Suprapubic skin (tissue), 4 donors: ENCODE results near the gene NAIF1. TPM values are rescaled to one million over a fixed set of nuclear protein-coding genes. Genes with fewer than 3 reads are reported as not detected.

Source experiments
- DNase-seq, 2 donors: peaks; one replicate each; pipeline ENCODE4 v3.0.0-alpha.2; 2019; ENCODE audit warnings: low spot score in 2 of 2
- H3K27ac ChIP-seq: fragments of 200-600 bp; sonication (generic); one replicate; pipeline ENCODE4 v1.5.1; 2019
- H3K27me3 ChIP-seq: fragments of 200-600 bp; sonication (generic); one replicate; pipeline ENCODE4 v1.5.1; 2019
- H3K36me3 ChIP-seq: fragments of 200-600 bp; sonication (generic); one replicate; pipeline ENCODE4 v1.5.1; 2019
- H3K4me1 ChIP-seq: fragments of 200-600 bp; sonication (generic); one replicate; pipeline ENCODE4 v1.5.1; 2019
- H3K4me3 ChIP-seq: fragments of 200-600 bp; sonication (generic); one replicate; pipeline ENCODE4 v1.5.1; 2019; ENCODE audit warnings: mild to moderate bottlenecking
- H3K9me3 ChIP-seq: fragments of 200-600 bp; sonication (generic); one replicate; pipeline ENCODE4 v1.5.1; 2019
- EP300 ChIP-seq: sonication (generic); formaldehyde crosslinking; IDR thresholded peaks from one replicate; pipeline ENCODE4 v1.6.1; 2017; ENCODE audit warnings: antibody characterized with exemption
- POLR2A ChIP-seq, 2 donors: fragments of 450-650 bp; IDR thresholded peaks; one replicate each; pipeline ENCODE4 v1.6.1; 2017; ENCODE audit warnings: antibody characterized with exemption in 2 of 2, mild to moderate bottlenecking in 2 of 2, moderate library complexity in 2 of 2
- POLR2AphosphoS5 ChIP-seq, 3 donors: sonication (generic); formaldehyde crosslinking; IDR thresholded peaks; one replicate each; pipeline ENCODE4 v1.6.1; 2017; ENCODE audit warnings: antibody characterized with exemption in 3 of 3
- WGBS: methylation state at CpG from one replicate; pipeline ENCODE4 v1.1.5; 2018; 5-methylcytosine and 5-hydroxymethylcytosine counted together
- total RNA-seq, 4 donors: library from RNA; depleted of rRNA; stranded (reverse); fragments of >200 nt; gene quantifications; one replicate each; pipeline ENCODE4 v1.1.0, GENCODE V29; 2016
- TF ChIP-seq, protein P1 (sequence below), 2 donors: fragments of 200-600 bp in 1 of 2; fragments of 450-650 bp in 1 of 2; sonication (generic) in 1 of 2; IDR thresholded peaks; one replicate each; pipeline ENCODE4 v1.5.1; 2016 to 2019; ENCODE audit warnings: antibody characterized with exemption in 2 of 2, mild to moderate bottlenecking in 1 of 2, moderate library complexity in 1 of 2

NAIF1 gene
- total RNA-seq, 4 donors from 2014 or later, result 9.6 to 14.7 (median 12.6) TPM

DNA sequence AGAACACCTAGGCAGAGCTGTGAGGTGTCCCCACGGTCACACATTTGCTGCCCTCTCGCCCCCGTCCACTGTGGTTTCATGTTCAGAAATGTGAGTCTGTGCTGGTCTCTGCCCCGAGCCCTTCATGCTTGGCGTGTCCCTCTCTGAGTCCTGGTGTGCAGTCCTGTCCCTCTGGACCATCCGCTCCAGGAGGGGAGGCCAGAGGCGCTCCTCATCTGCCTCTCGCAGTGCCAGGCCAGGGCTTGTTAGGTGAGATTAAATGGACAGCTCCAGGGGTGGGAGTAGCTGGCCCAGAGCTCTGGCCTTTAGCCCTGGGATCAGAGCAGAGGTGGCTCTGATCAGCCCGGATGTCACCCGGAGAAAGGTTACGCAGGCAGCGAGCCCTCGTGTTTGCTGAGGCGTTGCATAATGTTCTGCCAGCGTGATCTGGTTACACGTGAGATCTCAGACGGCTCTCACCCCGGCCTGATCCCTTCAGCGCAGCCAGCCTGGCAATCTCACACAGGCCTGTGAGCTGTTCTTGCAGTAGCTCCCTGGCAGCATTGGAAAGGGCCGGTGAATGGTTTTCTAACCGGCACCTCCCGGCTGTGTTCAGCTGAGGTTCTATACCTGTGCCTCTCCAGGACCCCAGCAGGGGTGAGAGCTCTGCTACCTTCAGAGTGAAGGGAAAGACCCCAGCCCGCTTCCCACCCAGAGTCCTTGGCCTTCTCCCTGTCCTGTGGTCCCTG lies 35.9 kb upstream of the NAIF1 start:
- WGBS, result 87% methylated on average over 21 of the region's 23 CpGs
- no peak for DNase-seq

GRCh38 chr9:128102196-128102595 lies 35.1 kb upstream of the NAIF1 start:
- no peak for TF ChIP-seq POLR2A (IDR thresholded peaks at IDR 0.05)
- TF ChIP-seq POLR2AphosphoS5 (IDR thresholded peaks at IDR 0.05), result no peak
- TF ChIP-seq, protein P1, sequence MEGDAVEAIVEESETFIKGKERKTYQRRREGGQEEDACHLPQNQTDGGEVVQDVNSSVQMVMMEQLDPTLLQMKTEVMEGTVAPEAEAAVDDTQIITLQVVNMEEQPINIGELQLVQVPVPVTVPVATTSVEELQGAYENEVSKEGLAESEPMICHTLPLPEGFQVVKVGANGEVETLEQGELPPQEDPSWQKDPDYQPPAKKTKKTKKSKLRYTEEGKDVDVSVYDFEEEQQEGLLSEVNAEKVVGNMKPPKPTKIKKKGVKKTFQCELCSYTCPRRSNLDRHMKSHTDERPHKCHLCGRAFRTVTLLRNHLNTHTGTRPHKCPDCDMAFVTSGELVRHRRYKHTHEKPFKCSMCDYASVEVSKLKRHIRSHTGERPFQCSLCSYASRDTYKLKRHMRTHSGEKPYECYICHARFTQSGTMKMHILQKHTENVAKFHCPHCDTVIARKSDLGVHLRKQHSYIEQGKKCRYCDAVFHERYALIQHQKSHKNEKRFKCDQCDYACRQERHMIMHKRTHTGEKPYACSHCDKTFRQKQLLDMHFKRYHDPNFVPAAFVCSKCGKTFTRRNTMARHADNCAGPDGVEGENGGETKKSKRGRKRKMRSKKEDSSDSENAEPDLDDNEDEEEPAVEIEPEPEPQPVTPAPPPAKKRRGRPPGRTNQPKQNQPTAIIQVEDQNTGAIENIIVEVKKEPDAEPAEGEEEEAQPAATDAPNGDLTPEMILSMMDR (IDR thresholded peaks at IDR 0.05), result no peak
- no peak for TF ChIP-seq EP300
- Histone ChIP-seq H3K36me3 (peaks cover 55% of the 10 kb centered on the region), H3K9me3 (no peaks in the 10 kb centered on the region), H3K4me3 (no peak overlapping the region), H3K27me3 (no peaks in the 10 kb centered on the region), H3K27ac (no peak overlapping the region), H3K4me1 (peaks cover 50% of the 10 kb centered on the region)
- 84% methylated on average over 13 of the region's 13 CpGs for whole genome bisulfite sequencing
- DNase-seq, result no peak

More for the DNA sequence above, 35.9 kb upstream of the NAIF1 start:
- H3K4me1 ChIP-seq, result peaks cover 42% of the 10 kb centered on the region
- TF ChIP-seq, protein P1 (IDR thresholded peaks at IDR 0.05), result no peak
- TF ChIP-seq POLR2AphosphoS5 (IDR thresholded peaks at IDR 0.05), result no peak
- TF ChIP-seq EP300, result no peak
- no peak for TF ChIP-seq POLR2A (IDR thresholded peaks at IDR 0.05)
- H3K27me3 ChIP-seq, result no peaks in the 10 kb centered on the region
- H3K9me3 ChIP-seq, result no peaks in the 10 kb centered on the region
- H3K27ac ChIP-seq, result no peak overlapping the region
- peaks cover 63% of the 10 kb centered on the region for H3K36me3 ChIP-seq
- no peak overlapping the region for H3K4me3 ChIP-seq

GRCh38 chr9:128101690-128102089 lies 34.6 kb upstream of the NAIF1 start:
- no peaks in the 10 kb centered on the region for H3K27me3 ChIP-seq
- no peak overlapping the region for H3K27ac ChIP-seq
- H3K36me3 ChIP-seq, result peaks cover 49% of the 10 kb centered on the region
- no peak overlapping the region for H3K4me3 ChIP-seq
- 88% methylated on average over 20 of the region's 20 CpGs for WGBS
- H3K9me3 ChIP-seq, result no peaks in the 10 kb centered on the region
- DNase-seq, result peak in 1 of 2 donors; percentile 73
- peaks cover 55% of the 10 kb centered on the region for H3K4me1 ChIP-seq
- no peak for TF ChIP-seq POLR2AphosphoS5 (IDR thresholded peaks at IDR 0.05)
- TF ChIP-seq POLR2A (IDR thresholded peaks at IDR 0.05), result no peak
- TF ChIP-seq EP300, result no peak
- TF ChIP-seq, protein P1 (IDR thresholded peaks at IDR 0.05), result no peak

GRCh38 chr9:128101231-128101661 lies 34.1 kb upstream of the NAIF1 start:
- H3K4me1 ChIP-seq, result peaks cover 58% of the 10 kb centered on the region
- DNase-seq, result no peak
- WGBS, result 93% methylated on average over 12 of the region's 12 CpGs
- no peak overlapping the region for H3K27ac ChIP-seq
- H3K4me3 ChIP-seq, result no peak overlapping the region
- H3K27me3 ChIP-seq, result no peaks in the 10 kb centered on the region
- TF ChIP-seq POLR2A (IDR thresholded peaks at IDR 0.05) (no peak), POLR2AphosphoS5 (IDR thresholded peaks at IDR 0.05) (no peak), EP300 (no peak)
- TF ChIP-seq, protein P1 (IDR thresholded peaks at IDR 0.05), result no peak
- H3K36me3 ChIP-seq, result peaks cover 45% of the 10 kb centered on the region
- H3K9me3 ChIP-seq, result no peaks in the 10 kb centered on the region

GRCh38 chr9:128100581-128100980 lies 33.5 kb upstream of the NAIF1 start:
- TF ChIP-seq, protein P1 (IDR thresholded peaks at IDR 0.05), result no peak
- TF ChIP-seq POLR2AphosphoS5 (IDR thresholded peaks at IDR 0.05), result no peak
- TF ChIP-seq POLR2A (IDR thresholded peaks at IDR 0.05), result no peak
- TF ChIP-seq EP300, result no peak
- DNase-seq, result no peak
- Histone ChIP-seq H3K36me3 (peaks cover 38% of the 10 kb centered on the region), H3K4me3 (peak overlapping the region; percentile 55), H3K4me1 (peaks cover 58% of the 10 kb centered on the region), H3K27me3 (no peaks in the 10 kb centered on the region), H3K9me3 (no peaks in the 10 kb centered on the region), H3K27ac (peak overlapping the region; percentile 96)
- WGBS, result 82% methylated on average over 3 of the region's 10 CpGs
